ENCODE results near the gene CUL9.

DNA sequence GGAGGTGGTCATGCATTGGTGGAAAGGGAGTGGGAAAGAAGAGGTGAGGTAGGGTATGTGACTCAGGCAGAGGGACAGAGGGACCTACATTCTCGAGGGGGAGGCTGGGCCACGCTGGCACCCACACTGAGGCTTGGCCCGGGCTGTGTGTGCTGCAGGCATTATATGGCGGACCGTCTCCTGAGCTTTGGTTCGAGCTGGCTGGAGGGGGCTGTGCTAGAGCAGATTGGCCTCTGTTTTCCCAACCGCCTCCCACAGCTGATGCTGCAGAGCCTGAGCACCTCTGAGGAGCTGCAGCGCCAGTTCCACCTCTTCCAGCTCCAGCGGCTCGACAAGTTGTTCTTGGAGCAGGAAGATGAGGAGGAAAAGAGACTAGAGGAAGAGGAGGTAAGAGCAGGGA, 23.9 kb downstream of the CUL9 start:
- TF ChIP-seq, protein P1, sequence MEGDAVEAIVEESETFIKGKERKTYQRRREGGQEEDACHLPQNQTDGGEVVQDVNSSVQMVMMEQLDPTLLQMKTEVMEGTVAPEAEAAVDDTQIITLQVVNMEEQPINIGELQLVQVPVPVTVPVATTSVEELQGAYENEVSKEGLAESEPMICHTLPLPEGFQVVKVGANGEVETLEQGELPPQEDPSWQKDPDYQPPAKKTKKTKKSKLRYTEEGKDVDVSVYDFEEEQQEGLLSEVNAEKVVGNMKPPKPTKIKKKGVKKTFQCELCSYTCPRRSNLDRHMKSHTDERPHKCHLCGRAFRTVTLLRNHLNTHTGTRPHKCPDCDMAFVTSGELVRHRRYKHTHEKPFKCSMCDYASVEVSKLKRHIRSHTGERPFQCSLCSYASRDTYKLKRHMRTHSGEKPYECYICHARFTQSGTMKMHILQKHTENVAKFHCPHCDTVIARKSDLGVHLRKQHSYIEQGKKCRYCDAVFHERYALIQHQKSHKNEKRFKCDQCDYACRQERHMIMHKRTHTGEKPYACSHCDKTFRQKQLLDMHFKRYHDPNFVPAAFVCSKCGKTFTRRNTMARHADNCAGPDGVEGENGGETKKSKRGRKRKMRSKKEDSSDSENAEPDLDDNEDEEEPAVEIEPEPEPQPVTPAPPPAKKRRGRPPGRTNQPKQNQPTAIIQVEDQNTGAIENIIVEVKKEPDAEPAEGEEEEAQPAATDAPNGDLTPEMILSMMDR (IDR thresholded peaks at IDR 0.05; ENCODE audit: borderline replicate concordance, extremely low read depth, low read length, poor library complexity, severe bottlenecking) = no peak
- no peak for TF ChIP-seq EZH2 (IDR thresholded peaks at IDR 0.05; ENCODE audit: borderline replicate concordance, low read depth, low read length, severe bottlenecking)
